ENCODE results near the gene TSPAN18.

Gene TSPAN18

GRCh38 chr11:44839458-44840084 is 112.8 kb downstream of the TSPAN18 start:
- Histone ChIP-seq H3K27ac (ENCODE audit: low read length) (no peak overlapping the region), H3K36me3 (replicated peaks; ENCODE audit: low read depth, low read length) (no peaks in the 10 kb centered on the region), H4K20me1 (ENCODE audit: insufficient read depth, low read length) (no peaks in the 10 kb centered on the region), H2AFZ (ENCODE audit: low read depth, low read length) (no peak overlapping the region), H3K9ac (ENCODE audit: low read length) (no peak overlapping the region), H3K27me3 (ENCODE audit: low read depth, low read length) (peaks cover 14% of the 10 kb centered on the region; the same call in 1 of the 2 replicates), H3K4me2 (ENCODE audit: low read length) (no peak overlapping the region), H3K4me1 (ENCODE audit: low read length) (peaks cover 11% of the 10 kb centered on the region), H3K4me3 (ENCODE audit: low read length) (no peak overlapping the region), H3K79me2 (ENCODE audit: low read length) (no peaks in the 10 kb centered on the region), H3K9me3 (ENCODE audit: insufficient read depth, low read length) (peaks cover 4% of the 10 kb centered on the region; the same call in 1 of the 2 replicates)
- TF ChIP-seq CTCF (IDR thresholded peaks at IDR 0.05; ENCODE audit: low read depth, low read length) (no peak), EZH2phosphoT487 (IDR thresholded peaks at IDR 0.05; ENCODE audit: low read depth) (no peak)

GRCh38 chr11:44840085-44840478 is 113.3 kb downstream of the TSPAN18 start:
- Histone ChIP-seq H3K79me2 (ENCODE audit: low read length) (no peaks in the 10 kb centered on the region), H3K9me3 (ENCODE audit: insufficient read depth, low read length) (peaks cover 4% of the 10 kb centered on the region; the same call in 1 of the 2 replicates), H4K20me1 (ENCODE audit: insufficient read depth, low read length) (no peaks in the 10 kb centered on the region), H3K36me3 (replicated peaks; ENCODE audit: low read depth, low read length) (no peaks in the 10 kb centered on the region), H3K4me2 (ENCODE audit: low read length) (no peak overlapping the region; the same call in 1 of the 2 replicates), H3K9ac (ENCODE audit: low read length) (no peak overlapping the region), H3K27ac (ENCODE audit: low read length) (no peak overlapping the region), H3K4me3 (ENCODE audit: low read length) (no peak overlapping the region), H2AFZ (ENCODE audit: low read depth, low read length) (no peak overlapping the region), H3K4me1 (ENCODE audit: low read length) (peaks cover 11% of the 10 kb centered on the region), H3K27me3 (ENCODE audit: low read depth, low read length) (peaks cover 19% of the 10 kb centered on the region; the same call in 1 of the 2 replicates)
- TF ChIP-seq CTCF (IDR thresholded peaks at IDR 0.05; ENCODE audit: low read depth, low read length) (no peak), EZH2phosphoT487 (IDR thresholded peaks at IDR 0.05; ENCODE audit: low read depth) (no peak)

- no peak overlapping the region for H3K4me3 ChIP-seq (ENCODE audit: low read length)
- H3K27ac ChIP-seq (ENCODE audit: low read length) = no peak overlapping the region
- H3K4me2 ChIP-seq (ENCODE audit: low read length) = no peak overlapping the region; the same call in 1 of the 2 replicates
- peaks cover 24% of the 10 kb centered on the region; the same call in 1 of the 2 replicates for H3K27me3 ChIP-seq (ENCODE audit: low read depth, low read length)
- peaks cover 11% of the 10 kb centered on the region for H3K4me1 ChIP-seq (ENCODE audit: low read length)
- peaks cover 4% of the 10 kb centered on the region; the same call in 1 of the 2 replicates for H3K9me3 ChIP-seq (ENCODE audit: insufficient read depth, low read length)
- H3K9ac ChIP-seq (ENCODE audit: low read length) = no peak overlapping the region
- no peak overlapping the region for H2AFZ ChIP-seq (ENCODE audit: low read depth, low read length)
- H4K20me1 ChIP-seq (ENCODE audit: insufficient read depth, low read length) = no peaks in the 10 kb centered on the region
- no peak for TF ChIP-seq EZH2phosphoT487 (IDR thresholded peaks at IDR 0.05; ENCODE audit: low read depth)
- TF ChIP-seq CTCF (IDR thresholded peaks at IDR 0.05; ENCODE audit: low read depth, low read length) = no peak
- no peaks in the 10 kb centered on the region for H3K79me2 ChIP-seq (ENCODE audit: low read length)
- no peaks in the 10 kb centered on the region for H3K36me3 ChIP-seq (replicated peaks; ENCODE audit: low read depth, low read length)
Measured at GRCh38 chr11:44840521-44841251, 113.9 kb downstream of the TSPAN18 start.

- no peak overlapping the region for H3K4me2 ChIP-seq (ENCODE audit: low read length)
- TF ChIP-seq EZH2phosphoT487 (IDR thresholded peaks at IDR 0.05; ENCODE audit: low read depth) = no peak
- no peak for TF ChIP-seq CTCF (IDR thresholded peaks at IDR 0.05; ENCODE audit: low read depth, low read length)
- peaks cover 11% of the 10 kb centered on the region for H3K4me1 ChIP-seq (ENCODE audit: low read length)
- peaks cover 20% of the 10 kb centered on the region; the same call in 1 of the 2 replicates for H3K27me3 ChIP-seq (ENCODE audit: low read depth, low read length)
- no peaks in the 10 kb centered on the region for H4K20me1 ChIP-seq (ENCODE audit: insufficient read depth, low read length)
- no peaks in the 10 kb centered on the region for H3K36me3 ChIP-seq (replicated peaks; ENCODE audit: low read depth, low read length)
- no peak overlapping the region for H3K27ac ChIP-seq (ENCODE audit: low read length)
- no peak overlapping the region for H3K9ac ChIP-seq (ENCODE audit: low read length)
- no peaks in the 10 kb centered on the region for H3K79me2 ChIP-seq (ENCODE audit: low read length)
- no peak overlapping the region for H2AFZ ChIP-seq (ENCODE audit: low read depth, low read length)
- no peak overlapping the region for H3K4me3 ChIP-seq (ENCODE audit: low read length)
- H3K9me3 ChIP-seq (ENCODE audit: insufficient read depth, low read length) = peaks cover under 1% of the 10 kb centered on the region; the same call in 1 of the 2 replicates
Measured at GRCh38 chr11:44842220-44842619, 115.5 kb downstream of the TSPAN18 start.

All from OCI-LY3 (cell line).